HepG2 (cell line): ENCODE measurements around the gene SLC13A3. TPM values are rescaled to one million over a fixed set of nuclear protein-coding genes. Genes with fewer than 3 reads are reported as not detected.

Source experiments
- ATF7-NPFF ChIP-seq: sonication (generic); formaldehyde crosslinking; IDR thresholded peaks from 2 replicates; pipeline ENCODE4 v1.8.1; 2023; ENCODE audit warnings: mild to moderate bottlenecking, low read depth, missing genetic modification reagents, moderate library complexity
- CBFB ChIP-seq: sonication (generic); formaldehyde crosslinking; IDR thresholded peaks from 2 replicates; pipeline ENCODE4 v1.4.0; 2020; ENCODE audit warnings: missing genetic modification reagents
- GABPA ChIP-seq, 2 experiments: IDR thresholded peaks; 2 replicates each; pipeline ENCODE4 v1.6.1; 2011 to 2016; ENCODE audit warnings: low read depth in 2 of 2, low read length in 1 of 2, missing biosample characterization in 1 of 2, missing genetic modification characterization in 1 of 2
- IKZF4 ChIP-seq: sonication (generic); formaldehyde crosslinking; IDR thresholded peaks from 2 replicates; pipeline ENCODE4 v1.5.1; 2020; ENCODE audit warnings: borderline replicate concordance, mild to moderate bottlenecking, low read depth, missing genetic modification reagents; ENCODE audit errors: not compliant biosample characterization
- IRX3 ChIP-seq: sonication (generic); formaldehyde crosslinking; IDR thresholded peaks from 2 replicates; pipeline ENCODE4 v1.8.1; 2023; ENCODE audit warnings: mild to moderate bottlenecking, low read depth, missing genetic modification reagents, borderline replicate concordance
- ISX ChIP-seq: sonication (generic); formaldehyde crosslinking; conservative IDR thresholded peaks from 2 replicates; pipeline ENCODE4 v1.5.0; 2020; ENCODE audit warnings: missing genetic modification reagents
- JUN ChIP-seq: sonication (generic); formaldehyde crosslinking; IDR thresholded peaks from 2 replicates; pipeline ENCODE4 v1.4.0; 2020; ENCODE audit warnings: mild to moderate bottlenecking, missing genetic modification reagents
- KLF9 ChIP-seq: IDR thresholded peaks from 2 replicates; pipeline ENCODE4 v1.6.1; 2016; ENCODE audit warnings: low read depth
- NFRKB ChIP-seq: fragments of 450-650 bp; IDR thresholded peaks from 2 replicates; pipeline ENCODE4 v1.6.1; 2017
- NR2C2 ChIP-seq: sonication (generic); formaldehyde crosslinking; IDR thresholded peaks from 2 replicates; pipeline ENCODE4 v1.4.0; 2020; ENCODE audit warnings: missing genetic modification reagents, mild to moderate bottlenecking, moderate library complexity, borderline replicate concordance
- SRSF1 ChIP-seq: fragments of 200-400 bp; formaldehyde crosslinking; optimal IDR thresholded peaks from 2 replicates; pipeline ENCODE3; 2017; ENCODE audit warnings: mild to moderate bottlenecking, low read depth, low read length, moderate library complexity
- TP53 ChIP-seq: sonication (generic); formaldehyde crosslinking; conservative IDR thresholded peaks from 2 replicates; pipeline ENCODE4 v1.4.0; 2020; ENCODE audit warnings: missing genetic modification reagents
- YY1 ChIP-seq: IDR thresholded peaks from 2 replicates; pipeline ENCODE4 v1.6.1; 2011; ENCODE audit warnings: low read length, low read depth, moderate library complexity, mild to moderate bottlenecking; ENCODE audit not compliant: insufficient read depth, insufficient replicate concordance
- ZFP90 ChIP-seq: sonication (generic); formaldehyde crosslinking; IDR thresholded peaks from 2 replicates; pipeline ENCODE4 v1.8.0; 2022; ENCODE audit warnings: missing genetic modification reagents, mild to moderate bottlenecking, inconsistent platforms, borderline replicate concordance
- ZNF232 ChIP-seq: sonication (generic); formaldehyde crosslinking; IDR thresholded peaks from 2 replicates; pipeline ENCODE4 v1.4.0; 2020; ENCODE audit warnings: missing genetic modification reagents, borderline replicate concordance
- ZNF530 ChIP-seq: sonication (generic); formaldehyde crosslinking; IDR thresholded peaks from 2 replicates; pipeline ENCODE4 v1.5.0; 2020; ENCODE audit warnings: low read depth, mild to moderate bottlenecking, missing genetic modification reagents
- ZNF7 ChIP-seq: IDR thresholded peaks from 2 replicates; pipeline ENCODE4 v1.6.1; 2016; ENCODE audit warnings: missing biosample characterization, missing genetic modification reagents
- ZNF790 ChIP-seq: sonication (generic); formaldehyde crosslinking; IDR thresholded peaks from 2 replicates; pipeline ENCODE4 v1.8.0; 2022; ENCODE audit warnings: missing genetic modification reagents, mild to moderate bottlenecking, borderline replicate concordance
- polyA plus RNA-seq, 8 experiments: library from polyadenylated mRNA; depleted of rRNA in 3 of 8; stranded (reverse) in 7 of 8; unstranded in 1 of 8; fragments of >200 nt; fragmentation: Illumina TruSeq in 4 of 8; extraction: Trizol in 4 of 8; gene quantifications; 2 replicates each; pipeline versions ENCODE4 v1.2.1 to v1.2.3, GENCODE V29; 2011 to 2016; ENCODE audit warnings: low read depth in 4 of 8, missing spikeins in 1 of 8, mixed read lengths in 1 of 8; ENCODE audit not compliant: insufficient read depth in 1 of 8
- total RNA-seq, 5 experiments: library from RNA; depleted of rRNA; stranded (reverse); fragments of >200 nt; fragmentation: Illumina TruSeq; extraction: Trizol; gene quantifications; 2 replicates each; pipeline ENCODE4 v1.2.3, GENCODE V29; 2016; ENCODE audit warnings: low read depth in 1 of 5
- TF ChIP-seq, protein P1 (sequence below): sonication (generic); formaldehyde crosslinking; IDR thresholded peaks from 2 replicates; pipeline ENCODE4 v1.5.0; 2020; ENCODE audit warnings: mild to moderate bottlenecking, missing genetic modification reagents
- TF ChIP-seq, protein P2 (sequence below): sonication (generic); formaldehyde crosslinking; IDR thresholded peaks from 2 replicates; pipeline ENCODE4 v1.4.0; 2020; ENCODE audit warnings: missing genetic modification reagents, mild to moderate bottlenecking, borderline replicate concordance
- TF ChIP-seq, protein P3 (sequence below): sonication (generic); formaldehyde crosslinking; IDR thresholded peaks from 2 replicates; pipeline ENCODE4 v1.9.0; 2021; ENCODE audit warnings: missing genetic modification reagents, mild to moderate bottlenecking, borderline replicate concordance

Gene SLC13A3
- total and polyA plus RNA-seq, 2 of the 13 experiments (the other 11 are each of a cell fraction or from before 2014, with no cell fraction given), result 66.5 to 76.0 TPM

DNA sequence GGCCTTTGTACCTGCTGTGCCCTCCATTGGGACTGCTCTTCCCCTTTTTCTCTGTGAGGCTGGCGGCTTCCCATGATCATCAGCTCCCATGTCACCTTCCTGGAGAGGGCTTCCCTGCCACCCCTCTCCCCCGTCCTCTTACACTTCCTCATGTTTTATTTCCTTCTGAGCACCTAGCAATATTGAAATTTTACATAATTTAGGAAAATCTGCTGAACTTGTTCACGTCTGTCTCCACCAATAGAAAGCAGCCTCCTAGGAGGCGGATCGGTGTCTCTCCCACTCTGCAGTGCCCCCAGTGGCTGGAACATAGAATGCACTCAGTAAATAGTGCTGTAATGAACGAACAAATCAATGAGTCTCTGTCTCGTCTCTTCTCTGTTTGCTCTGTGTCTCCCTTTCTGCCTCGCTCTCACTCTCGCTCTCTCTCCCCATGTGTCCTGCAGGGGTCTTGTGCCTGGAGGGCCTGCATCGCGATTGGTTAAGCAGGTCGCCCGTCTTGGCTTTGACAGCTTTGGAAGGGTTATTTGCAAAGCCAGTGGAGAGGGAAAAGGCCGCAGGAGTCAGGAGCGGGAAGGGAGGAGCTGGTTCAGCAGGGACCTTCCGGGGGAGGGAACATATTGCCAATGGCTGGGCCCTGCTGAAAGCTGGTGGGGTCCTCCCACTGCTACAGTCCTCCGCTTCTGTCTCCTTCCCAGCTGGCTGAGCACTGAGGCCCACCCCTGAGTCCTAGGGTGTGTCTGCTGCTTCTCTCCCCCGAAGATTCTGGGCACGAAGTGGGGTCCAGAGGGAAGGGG is 88.7 kb downstream of the SLC13A3 start (continued):
- TF ChIP-seq, protein P1, sequence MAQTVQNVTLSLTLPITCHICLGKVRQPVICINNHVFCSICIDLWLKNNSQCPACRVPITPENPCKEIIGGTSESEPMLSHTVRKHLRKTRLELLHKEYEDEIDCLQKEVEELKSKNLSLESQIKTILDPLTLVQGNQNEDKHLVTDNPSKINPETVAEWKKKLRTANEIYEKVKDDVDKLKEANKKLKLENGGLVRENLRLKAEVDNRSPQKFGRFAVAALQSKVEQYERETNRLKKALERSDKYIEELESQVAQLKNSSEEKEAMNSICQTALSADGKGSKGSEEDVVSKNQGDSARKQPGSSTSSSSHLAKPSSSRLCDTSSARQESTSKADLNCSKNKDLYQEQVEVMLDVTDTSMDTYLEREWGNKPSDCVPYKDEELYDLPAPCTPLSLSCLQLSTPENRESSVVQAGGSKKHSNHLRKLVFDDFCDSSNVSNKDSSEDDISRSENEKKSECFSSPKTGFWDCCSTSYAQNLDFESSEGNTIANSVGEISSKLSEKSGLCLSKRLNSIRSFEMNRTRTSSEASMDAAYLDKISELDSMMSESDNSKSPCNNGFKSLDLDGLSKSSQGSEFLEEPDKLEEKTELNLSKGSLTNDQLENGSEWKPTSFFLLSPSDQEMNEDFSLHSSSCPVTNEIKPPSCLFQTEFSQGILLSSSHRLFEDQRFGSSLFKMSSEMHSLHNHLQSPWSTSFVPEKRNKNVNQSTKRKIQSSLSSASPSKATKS, result no peak
- no peak for TF ChIP-seq CBFB
- TF ChIP-seq, protein P2, sequence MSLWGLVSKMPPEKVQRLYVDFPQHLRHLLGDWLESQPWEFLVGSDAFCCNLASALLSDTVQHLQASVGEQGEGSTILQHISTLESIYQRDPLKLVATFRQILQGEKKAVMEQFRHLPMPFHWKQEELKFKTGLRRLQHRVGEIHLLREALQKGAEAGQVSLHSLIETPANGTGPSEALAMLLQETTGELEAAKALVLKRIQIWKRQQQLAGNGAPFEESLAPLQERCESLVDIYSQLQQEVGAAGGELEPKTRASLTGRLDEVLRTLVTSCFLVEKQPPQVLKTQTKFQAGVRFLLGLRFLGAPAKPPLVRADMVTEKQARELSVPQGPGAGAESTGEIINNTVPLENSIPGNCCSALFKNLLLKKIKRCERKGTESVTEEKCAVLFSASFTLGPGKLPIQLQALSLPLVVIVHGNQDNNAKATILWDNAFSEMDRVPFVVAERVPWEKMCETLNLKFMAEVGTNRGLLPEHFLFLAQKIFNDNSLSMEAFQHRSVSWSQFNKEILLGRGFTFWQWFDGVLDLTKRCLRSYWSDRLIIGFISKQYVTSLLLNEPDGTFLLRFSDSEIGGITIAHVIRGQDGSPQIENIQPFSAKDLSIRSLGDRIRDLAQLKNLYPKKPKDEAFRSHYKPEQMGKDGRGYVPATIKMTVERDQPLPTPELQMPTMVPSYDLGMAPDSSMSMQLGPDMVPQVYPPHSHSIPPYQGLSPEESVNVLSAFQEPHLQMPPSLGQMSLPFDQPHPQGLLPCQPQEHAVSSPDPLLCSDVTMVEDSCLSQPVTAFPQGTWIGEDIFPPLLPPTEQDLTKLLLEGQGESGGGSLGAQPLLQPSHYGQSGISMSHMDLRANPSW (CRISPR knock-in tag), result no peak
- TF ChIP-seq ZFP90 (CRISPR knock-in tag), result no peak
- no peak for TF ChIP-seq ATF7-NPFF (CRISPR knock-in tag)
- no peak for TF ChIP-seq KLF9 (CRISPR knock-in tag)
- no peak for TF ChIP-seq NR2C2
- TF ChIP-seq SRSF1, result peak; percentile 62
- TF ChIP-seq JUN, result no peak
- TF ChIP-seq TP53 (CRISPR knock-in tag), result peak; percentile 59; the same call in 1 of the 2 replicates
- no peak for TF ChIP-seq ZNF530
- TF ChIP-seq ZNF232, result no peak
- TF ChIP-seq, protein P3, sequence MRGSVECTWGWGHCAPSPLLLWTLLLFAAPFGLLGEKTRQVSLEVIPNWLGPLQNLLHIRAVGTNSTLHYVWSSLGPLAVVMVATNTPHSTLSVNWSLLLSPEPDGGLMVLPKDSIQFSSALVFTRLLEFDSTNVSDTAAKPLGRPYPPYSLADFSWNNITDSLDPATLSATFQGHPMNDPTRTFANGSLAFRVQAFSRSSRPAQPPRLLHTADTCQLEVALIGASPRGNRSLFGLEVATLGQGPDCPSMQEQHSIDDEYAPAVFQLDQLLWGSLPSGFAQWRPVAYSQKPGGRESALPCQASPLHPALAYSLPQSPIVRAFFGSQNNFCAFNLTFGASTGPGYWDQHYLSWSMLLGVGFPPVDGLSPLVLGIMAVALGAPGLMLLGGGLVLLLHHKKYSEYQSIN (CRISPR knock-in tag), result no peak
- TF ChIP-seq GABPA (IDR thresholded peaks at IDR 0.05; ENCODE audit: low read depth, low read length), result peak; percentile 50
- peak; percentile 72 for TF ChIP-seq GABPA (CRISPR knock-in tag; IDR thresholded peaks at IDR 0.05; ENCODE audit: low read depth)
- TF ChIP-seq NFRKB, result no peak
- peak; percentile 30 for TF ChIP-seq IKZF4
- no peak for TF ChIP-seq ZNF7
- no peak for TF ChIP-seq ZNF790
- TF ChIP-seq IRX3 (CRISPR knock-in tag), result no peak; the same call in 1 of the 2 replicates
- no peak for TF ChIP-seq ISX (CRISPR knock-in tag)
- peak; percentile 11 for TF ChIP-seq YY1
